Omental fat pad (tissue), 4 donors: ENCODE results near the gene TMEM17. TPM values are rescaled to one million over a fixed set of nuclear protein-coding genes. Genes with fewer than 3 reads are reported as not detected.
A peak's percentile ranks its signal among the peaks of the same experiment; 100 is the strongest.

Experiments used
- ATAC-seq: fragments of 150-250 bp; one replicate; pipeline ENCODE4 v1.9.1; 2016; ENCODE audit warnings: mild to moderate bottlenecking, moderate library complexity; ENCODE audit not compliant: low FRiP score
- DNase-seq: peaks from one replicate; pipeline ENCODE4 v3.0.0-alpha.2; 2019; ENCODE audit warnings: low spot score
- CTCF ChIP-seq, 3 donors: fragments of 450-650 bp; IDR thresholded peaks; one replicate each; pipeline ENCODE4 v1.5.1; 2016 to 2017; ENCODE audit warnings: antibody characterized with exemption in 3 of 3, mild to moderate bottlenecking in 3 of 3, moderate library complexity in 2 of 3
- total RNA-seq, 4 donors: library from RNA; depleted of rRNA; stranded (reverse); fragments of >200 nt; gene quantifications; one replicate each; pipeline ENCODE4 v1.1.0, GENCODE V29; 2016

Gene TMEM17
- total RNA-seq, 4 donors from 2014 or later: 0.95 to 1.5 (median 1.2) TPM

GRCh38 chr2:62482558-62483352, 23.2 kb downstream of the TMEM17 start:
- no peak for TF ChIP-seq CTCF (IDR thresholded peaks at IDR 0.05)
- ATAC-seq (no peak), DNase-seq (no peak)

- no peak for DNase-seq
- TF ChIP-seq CTCF (IDR thresholded peaks at IDR 0.05): no peak
- no peak for ATAC-seq
Observed at GRCh38 chr2:62479917-62480316, 26.1 kb downstream of the TMEM17 start.

- DNase-seq: no peak
- no peak for TF ChIP-seq CTCF (IDR thresholded peaks at IDR 0.05)
- peak; percentile 31 for ATAC-seq
Observed at GRCh38 chr2:62478093-62478580, 27.9 kb downstream of the TMEM17 start.

GRCh38 chr2:62477573-62477972, 28.4 kb downstream of the TMEM17 start:
- DNase-seq (no peak), ATAC-seq (no peak)
- no peak for TF ChIP-seq CTCF (IDR thresholded peaks at IDR 0.05)

- DNase-seq (no peak), ATAC-seq (no peak)
- TF ChIP-seq CTCF (IDR thresholded peaks at IDR 0.05): no peak
Observed at GRCh38 chr2:62475172-62476011, 30.6 kb downstream of the TMEM17 start.

- no peak for TF ChIP-seq CTCF (IDR thresholded peaks at IDR 0.05)
- ATAC-seq (no peak), DNase-seq (no peak)
Observed at GRCh38 chr2:62474176-62474575, 31.8 kb downstream of the TMEM17 start.
